GM18951 (cell line): Measurements from ENCODE around the gene SMYD4.
"Not testable (repeated sequence)": the region's sequence is repeated elsewhere in the genome, so short reads cannot be mapped to it uniquely, and the experiment has no call there.

Experiments
- POLR2A ChIP-seq: IDR thresholded peaks from 4 replicates; pipeline ENCODE4 v1.6.1; 2011; ENCODE audit warnings: mild to moderate bottlenecking; ENCODE audit not compliant: insufficient read length, insufficient read depth; ENCODE audit errors: extremely low read depth
- in situ Hi-C: fragments of 300-500 bp; cut with MboI; formaldehyde crosslinking; loops from one replicate; pipeline ENCODE4 v1.12.0; 2022; ENCODE audit warnings: low sequenced_read_pairs, mixed read lengths, inconsistent platforms; ENCODE audit not compliant: unreplicated experiment

SMYD4 gene

GRCh38 chr17:1860978-1861377 is 31.3 kb upstream of the SMYD4 start:
- TF ChIP-seq POLR2A: no peak
- in situ Hi-C loops: no loop called here

DNA sequence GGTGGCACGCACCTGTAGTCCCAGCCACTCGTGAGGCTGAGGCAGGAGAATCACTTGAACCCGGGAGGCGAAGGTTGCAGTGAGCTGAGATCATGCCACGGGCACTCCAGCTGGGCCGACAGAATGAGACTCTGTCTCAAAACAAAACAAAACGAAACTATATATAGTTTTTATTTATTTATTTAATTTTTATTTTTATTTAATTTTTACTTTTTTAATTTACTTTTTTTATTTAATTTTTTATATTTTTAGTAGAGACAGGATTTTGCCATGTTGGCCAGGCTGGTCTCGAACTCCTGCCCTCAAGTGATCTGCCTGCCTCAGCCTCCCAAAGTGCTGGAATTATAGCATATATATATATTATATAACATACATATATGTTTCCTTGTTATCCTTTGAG is 26.8 kb upstream of the SMYD4 start:
- in situ Hi-C loops: not testable (repeated sequence)

GRCh38 chr17:1853698-1854097 is 24.0 kb upstream of the SMYD4 start:
- no peak for TF ChIP-seq POLR2A
- in situ Hi-C loops: no loop called here

GRCh38 chr17:1852327-1852726 is 22.6 kb upstream of the SMYD4 start:
- in situ Hi-C loops: no loop called here
- no peak for TF ChIP-seq POLR2A

GRCh38 chr17:1847191-1847590 is 17.5 kb upstream of the SMYD4 start:
- in situ Hi-C loops: no loop called here

GRCh38 chr17:1843947-1844346 is 14.2 kb upstream of the SMYD4 start:
- in situ Hi-C loops: no loop called here
- TF ChIP-seq POLR2A: no peak

More at GRCh38 chr17:1847191-1847590, 17.5 kb upstream of the SMYD4 start:
- TF ChIP-seq POLR2A: no peak

DNA sequence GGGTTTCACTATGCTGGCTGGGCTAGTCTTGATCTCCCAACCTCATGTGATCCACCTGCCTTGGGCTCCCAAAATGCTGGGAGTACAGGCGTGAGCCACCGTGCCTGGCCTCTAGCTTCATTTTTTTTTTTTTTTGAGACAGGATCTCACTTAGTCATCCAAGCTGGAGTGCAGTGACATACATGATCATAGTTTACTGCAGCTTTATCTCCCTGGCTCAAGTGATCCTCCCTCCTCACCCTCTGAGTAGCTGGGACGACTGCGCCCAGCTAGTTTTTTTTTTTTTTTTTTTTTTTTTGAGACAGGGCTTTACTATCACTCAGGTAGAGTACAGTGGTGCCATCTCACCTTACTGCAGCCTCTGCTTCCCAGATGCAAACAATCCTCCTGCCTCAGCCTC is 9.8 kb upstream of the SMYD4 start:
- in situ Hi-C loops: no loop called here
- TF ChIP-seq POLR2A: no peak

DNA sequence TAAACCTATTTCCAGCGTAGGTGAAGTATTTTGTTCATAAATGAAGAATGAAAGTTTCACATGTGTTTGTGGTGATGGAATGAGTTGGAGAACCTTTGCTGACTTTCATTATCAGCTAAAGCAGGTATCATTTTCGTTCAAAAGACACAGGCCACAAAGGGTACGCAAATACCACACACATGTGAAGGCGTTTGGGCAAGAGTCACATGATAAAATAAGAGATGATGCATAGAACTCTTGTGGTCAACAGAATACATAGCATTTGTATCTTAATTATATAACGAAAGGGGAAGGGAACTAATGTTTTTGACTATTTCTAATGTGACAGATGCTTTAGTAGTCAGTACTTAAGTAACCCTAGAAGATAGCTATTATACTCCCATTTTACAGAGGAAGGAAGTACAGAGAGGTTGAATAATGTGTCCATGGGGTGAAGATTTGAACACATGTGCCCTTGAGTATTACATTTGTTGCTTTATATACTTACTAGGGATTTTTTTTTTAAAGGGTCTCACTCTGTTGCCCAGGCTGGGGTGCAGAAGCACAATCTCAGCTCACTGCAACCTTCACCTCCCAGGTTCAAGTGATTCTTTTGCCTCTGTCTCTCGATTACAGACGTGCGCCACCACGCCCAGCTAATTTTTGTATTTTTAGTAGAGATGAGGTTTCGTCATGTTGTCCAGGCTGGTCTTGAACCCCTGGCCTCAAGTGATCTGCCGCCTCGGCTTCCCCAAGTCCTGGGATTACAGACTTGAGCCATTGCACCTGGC is 4.9 kb upstream of the SMYD4 start:
- in situ Hi-C loops: no loop called here
- no peak for TF ChIP-seq POLR2A

GRCh38 chr17:1830288-1830687 is 586 bp upstream of the SMYD4 start:
- no peak for TF ChIP-seq POLR2A
- in situ Hi-C loops: no loop called here

DNA sequence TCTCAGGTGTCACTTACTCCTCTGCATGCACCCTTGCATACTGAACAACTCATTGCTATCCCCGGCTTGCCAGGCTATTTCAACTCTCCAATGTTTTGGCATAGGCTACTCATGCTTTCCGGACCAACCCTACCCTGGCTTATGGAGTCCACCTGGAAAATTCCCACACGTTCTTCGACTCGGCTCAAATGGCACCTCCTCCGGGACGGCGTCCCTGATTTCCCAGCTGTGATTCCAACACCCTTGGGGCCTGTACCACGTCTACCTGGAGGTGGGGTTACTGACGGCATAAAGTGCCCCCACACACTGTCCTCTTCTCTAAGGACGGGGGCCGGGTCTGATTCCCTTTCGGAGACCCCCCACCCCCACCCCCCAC is 498 bp downstream of the SMYD4 start:
- in situ Hi-C loops: no loop called here
- TF ChIP-seq POLR2A: no peak

GRCh38 chr17:1820528-1821252 is 9.0 kb downstream of the SMYD4 start:
- in situ Hi-C loops: no loop called here
- TF ChIP-seq POLR2A: no peak

GRCh38 chr17:1813088-1813487 is 16.6 kb downstream of the SMYD4 start:
- TF ChIP-seq POLR2A: no peak
- in situ Hi-C loops: no loop called here

- no peak for TF ChIP-seq POLR2A
- in situ Hi-C loops: no loop called here
These were observed 19.1 kb downstream of the SMYD4 start for GRCh38 chr17:1810450-1811103.

GRCh38 chr17:1809815-1810214 is 19.9 kb downstream of the SMYD4 start:
- in situ Hi-C loops: not testable (repeated sequence)
